Measurements from ENCODE around the gene TAB2. TPM values are rescaled to one million over a fixed set of nuclear protein-coding genes. Genes with fewer than 3 reads are reported as not detected.

The TAB2 gene
- total and polyA plus RNA-seq, 2 of the 8 experiments (the other 6 are each of a cell fraction or from before 2014, with no cell fraction given) = 40.4 to 63.0 TPM

DNA sequence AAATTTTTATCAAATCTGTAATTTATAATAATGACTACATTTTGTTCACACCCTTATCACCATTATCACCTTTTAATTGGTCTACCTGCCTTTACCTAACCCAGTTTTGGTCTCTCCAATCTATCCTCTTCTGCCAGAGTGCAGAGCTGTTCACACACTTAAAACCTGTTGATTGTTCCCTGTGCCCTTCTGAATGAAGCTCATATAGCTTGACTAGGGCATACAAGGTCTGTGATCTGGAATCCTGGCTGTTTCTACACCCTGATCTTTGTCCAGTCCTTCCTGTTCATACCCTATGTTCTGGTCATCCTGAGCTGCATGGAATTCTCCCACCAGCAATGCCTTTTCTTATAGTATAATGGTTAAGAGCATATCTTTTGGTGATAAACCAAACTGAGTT lies 53.6 kb downstream of the TAB2 start:
- H4K8ac ChIP-seq (ENCODE audit: extremely low read depth, insufficient read depth, low read length) = no peak overlapping the region
- H4K5ac ChIP-seq (ENCODE audit: insufficient read length, low read depth, low read length) = no peak overlapping the region
- H3K4me3 ChIP-seq (ENCODE audit: extremely low read depth in 1 of 4, insufficient read depth in 2 of 4, low read depth in 3 of 4, low read length in 4 of 4) = no peak overlapping the region
- DNase-seq (ENCODE audit: low read depth in 1 of 2, low spot score in 2 of 2) = no peak
- no peak overlapping the region for H2AFZ ChIP-seq (ENCODE audit: low read length)
- no peak overlapping the region for H3K18ac ChIP-seq (ENCODE audit: extremely low read depth, low read length)
- POLR2A ChIA-PET (ENCODE audit: partially characterized antibody) = interaction anchor here (1.4 kb wide), 2 partner anchors 54 to 283 kb away, joined by 3 to 4 read pairs; no protein-coding TSS in a partner anchor
- H3K4me2 ChIP-seq (ENCODE audit: insufficient read depth in 1 of 2, low read depth in 2 of 2, low read length in 2 of 2) = no peak overlapping the region
- H4K91ac ChIP-seq (replicated peaks; ENCODE audit: insufficient read length, low read length) = no peak overlapping the region
- CTCF ChIA-PET (ENCODE audit: partially characterized antibody) = interaction anchor here (0.7 to 1.2 kb wide), 4 partner anchors 12 to 74 kb away, joined by 3 to 5 read pairs (median 3); no protein-coding TSS in a partner anchor
- H4K20me1 ChIP-seq (replicated peaks in 1 of 2; ENCODE audit: control insufficient read depth in 1 of 2, insufficient read depth in 2 of 2, low read length in 2 of 2) = peaks cover 1% of the 10 kb centered on the region in 2 experiments
- H3K79me1 ChIP-seq (ENCODE audit: low read depth, low read length) = no peaks in the 10 kb centered on the region; the same call in 1 of the 2 replicates
- no peak overlapping the region for H3K27ac ChIP-seq (ENCODE audit: low read depth, low read length)
- H3K9me3 ChIP-seq (ENCODE audit: insufficient read depth in 2 of 2, low read depth in 1 of 2, low read length in 1 of 2) = no peaks in the 10 kb centered on the region
- no peak overlapping the region for H3K14ac ChIP-seq (ENCODE audit: insufficient read length)
- peaks cover 0 to 61% of the 10 kb centered on the region in 2 experiments; a peak in 3 of 4 replicates for H3K79me2 ChIP-seq (ENCODE audit: control insufficient read depth in 1 of 2, insufficient read depth in 2 of 2, low read length in 2 of 2)
- no peaks in the 10 kb centered on the region for H3K4me1 ChIP-seq (replicated peaks in 1 of 4; ENCODE audit: control insufficient read depth in 3 of 4, insufficient read depth in 4 of 4, low read length in 3 of 4)
- H2BK120ac ChIP-seq (replicated peaks; ENCODE audit: low read depth, low read length) = no peak overlapping the region
- H2BK12ac ChIP-seq (ENCODE audit: low read depth, low read length) = no peak overlapping the region
- no peak overlapping the region for H3K4ac ChIP-seq (replicated peaks; ENCODE audit: insufficient read length, low read depth, low read length)
- FAIRE-seq = no peak
- H2AK5ac ChIP-seq (ENCODE audit: low read depth, low read length) = no peak overlapping the region
- H3K23ac ChIP-seq (ENCODE audit: insufficient read length) = no peak overlapping the region
- no peak overlapping the region for H2BK15ac ChIP-seq (ENCODE audit: low read length)
- no peak overlapping the region for H3K56ac ChIP-seq (replicated peaks; ENCODE audit: insufficient read length, low read depth, low read length)
- no peak for TF ChIP-seq TAF7 (optimal IDR thresholded peaks at IDR 0.05; ENCODE audit: borderline replicate concordance, low read depth, low read length)
- no peak for TF ChIP-seq SP4 (IDR thresholded peaks at IDR 0.05; ENCODE audit: low read length)
- no peak for TF ChIP-seq TBP (IDR thresholded peaks at IDR 0.05; ENCODE audit: low read depth, low read length)
- no peak for TF ChIP-seq BACH1 (IDR thresholded peaks at IDR 0.05; ENCODE audit: low read length)
- TF ChIP-seq TEAD4 (IDR thresholded peaks at IDR 0.05; ENCODE audit: low read depth, low read length) = no peak
- no peak for TF ChIP-seq SIN3A (conservative IDR thresholded peaks at IDR 0.05 in 1 of 2, IDR thresholded peaks at IDR 0.05 in 1 of 2; ENCODE audit: low read depth in 1 of 2, low read length in 2 of 2)
- no peak for TF ChIP-seq KDM5A (IDR thresholded peaks at IDR 0.05; ENCODE audit: low read length)
- no peak for TF ChIP-seq NRF1 (IDR thresholded peaks at IDR 0.05; ENCODE audit: low read depth, low read length)
- no peak for TF ChIP-seq NANOG (IDR thresholded peaks at IDR 0.05; ENCODE audit: insufficient read depth, low read depth, low read length, poor library complexity, severe bottlenecking)
- H3K23me2 ChIP-seq (ENCODE audit: low read depth, low read length) = no peaks in the 10 kb centered on the region
- H2BK5ac ChIP-seq (ENCODE audit: low read depth, low read length) = no peak overlapping the region
- H3K9ac ChIP-seq (replicated peaks in 1 of 4; ENCODE audit: extremely low read depth in 1 of 4, low read depth in 3 of 4, low read length in 3 of 4) = no peak overlapping the region
- peaks cover 0 to 12% (median 0%) of the 10 kb centered on the region in 4 experiments; a peak in 2 of 8 replicates for H3K36me3 ChIP-seq (ENCODE audit: control insufficient read depth in 2 of 4, insufficient read depth in 4 of 4, low read length in 3 of 4)
- H2BK20ac ChIP-seq (ENCODE audit: low read length) = no peak overlapping the region
- no peaks in the 10 kb centered on the region for H3K27me3 ChIP-seq (replicated peaks in 1 of 4; ENCODE audit: control insufficient read depth in 3 of 4, extremely low read depth in 1 of 4, insufficient read depth in 3 of 4, low read length in 3 of 4)
